DMS114 treated with DMSO at 0.1 percent for 48 hours (cell line): ENCODE results near the gene PON3.
"Not testable (repeated sequence)": the region's sequence is repeated elsewhere in the genome, so short reads cannot be mapped to it uniquely, and the experiment has no call there.

Source experiments
- DNase-seq: peaks from one replicate; lab custom pipeline; 2025; ENCODE audit not compliant: unreplicated experiment; lab: John Stamatoyannopoulos, UW

The PON3 gene

GRCh38 chr7:95412075-95412474 is 15.9 kb upstream of the PON3 start:
- no peak for DNase-seq

GRCh38 chr7:95411666-95412065 is 15.5 kb upstream of the PON3 start:
- DNase-seq = no peak

- no peak for DNase-seq
Observed at GRCh38 chr7:95411036-95411435, 14.9 kb upstream of the PON3 start.

- DNase-seq = no peak
Observed at GRCh38 chr7:95407751-95408150, 11.6 kb upstream of the PON3 start.

- no peak for DNase-seq
Observed at GRCh38 chr7:95405800-95406199, 9.6 kb upstream of the PON3 start.

- no peak for DNase-seq
Observed at GRCh38 chr7:95405208-95405607, 9.0 kb upstream of the PON3 start.

- DNase-seq = no peak
Observed at GRCh38 chr7:95404316-95404865, 8.2 kb upstream of the PON3 start.

GRCh38 chr7:95398155-95398940 is 2.2 kb upstream of the PON3 start:
- no peak for DNase-seq

GRCh38 chr7:95397381-95397780 is 1.2 kb upstream of the PON3 start:
- no peak for DNase-seq

GRCh38 chr7:95395755-95396135 is 430 bp downstream of the PON3 start:
- no peak for DNase-seq

GRCh38 chr7:95394370-95394769 is 1.8 kb downstream of the PON3 start:
- no peak for DNase-seq

- DNase-seq = no peak
Observed at GRCh38 chr7:95391761-95392160, 4.4 kb downstream of the PON3 start.

GRCh38 chr7:95389516-95389915 is 6.7 kb downstream of the PON3 start:
- DNase-seq = no peak

- not testable (repeated sequence) for DNase-seq
Observed at GRCh38 chr7:95379457-95379856, 16.7 kb downstream of the PON3 start.

GRCh38 chr7:95376632-95377400 is 19.4 kb downstream of the PON3 start:
- no peak for DNase-seq

GRCh38 chr7:95375591-95376257 is 20.5 kb downstream of the PON3 start:
- DNase-seq = no peak

GRCh38 chr7:95373323-95373722 is 22.9 kb downstream of the PON3 start:
- DNase-seq = no peak

GRCh38 chr7:95368235-95368634 is 27.9 kb downstream of the PON3 start:
- DNase-seq = no peak

GRCh38 chr7:95367606-95368005 is 28.6 kb downstream of the PON3 start:
- no peak for DNase-seq

- no peak for DNase-seq
Observed at GRCh38 chr7:95365151-95365550, 31.0 kb downstream of the PON3 start.

- no peak for DNase-seq
Observed at GRCh38 chr7:95357623-95358022, 38.6 kb downstream of the PON3 start.
